ES-I3 (cell line): ENCODE results near the gene EGR1.
A peak's percentile ranks its signal among the peaks of the same experiment; 100 is the strongest.

ENCODE experiments used
- H3K36me3 ChIP-seq: 2 replicates; pipeline ENCODE4 v1.6.1; 2013; ENCODE audit warnings: mild to moderate bottlenecking, low read length, control low read depth, moderate library complexity; ENCODE audit not compliant: insufficient read depth
- H3K4me1 ChIP-seq: 2 replicates; pipeline ENCODE4 v1.6.1; 2013; ENCODE audit warnings: mild to moderate bottlenecking, control low read depth, low read length; ENCODE audit not compliant: insufficient read depth
- H3K9ac ChIP-seq: 2 replicates; pipeline ENCODE4 v1.6.1; 2013; ENCODE audit warnings: low read depth, mild to moderate bottlenecking, low read length, moderate library complexity
- H3K9me3 ChIP-seq: 2 replicates; pipeline ENCODE4 v1.6.1; 2013; ENCODE audit warnings: mild to moderate bottlenecking, low read length, moderate library complexity; ENCODE audit not compliant: control insufficient read depth, insufficient read depth

The EGR1 gene

GRCh38 chr5:138445547-138446271 is 19.6 kb upstream of the EGR1 start:
- Histone ChIP-seq H3K4me1 (no peaks in the 10 kb centered on the region), H3K9me3 (no peaks in the 10 kb centered on the region), H3K36me3 (no peaks in the 10 kb centered on the region), H3K9ac (no peak overlapping the region)

GRCh38 chr5:138448070-138448469 is 17.2 kb upstream of the EGR1 start:
- H3K9me3 ChIP-seq, result no peaks in the 10 kb centered on the region
- H3K4me1 ChIP-seq, result no peaks in the 10 kb centered on the region
- no peaks in the 10 kb centered on the region for H3K36me3 ChIP-seq
- no peak overlapping the region for H3K9ac ChIP-seq

- Histone ChIP-seq H3K36me3 (no peaks in the 10 kb centered on the region), H3K4me1 (no peaks in the 10 kb centered on the region), H3K9ac (no peak overlapping the region), H3K9me3 (no peaks in the 10 kb centered on the region)
Observed at GRCh38 chr5:138448481-138449398, 16.5 kb upstream of the EGR1 start.

GRCh38 chr5:138449501-138450239 is 15.6 kb upstream of the EGR1 start:
- H3K4me1 ChIP-seq, result no peaks in the 10 kb centered on the region
- H3K9ac ChIP-seq, result peak overlapping the region; percentile 17; the same call in 1 of the 2 replicates
- H3K9me3 ChIP-seq, result no peaks in the 10 kb centered on the region
- H3K36me3 ChIP-seq, result no peaks in the 10 kb centered on the region

- no peaks in the 10 kb centered on the region for H3K9me3 ChIP-seq
- peaks cover 8% of the 10 kb centered on the region for H3K4me1 ChIP-seq
- no peaks in the 10 kb centered on the region for H3K36me3 ChIP-seq
- H3K9ac ChIP-seq, result no peak overlapping the region
Observed at GRCh38 chr5:138450971-138451370, 14.3 kb upstream of the EGR1 start.

GRCh38 chr5:138452720-138453119 is 12.6 kb upstream of the EGR1 start:
- Histone ChIP-seq H3K9ac (no peak overlapping the region), H3K9me3 (no peaks in the 10 kb centered on the region)

GRCh38 chr5:138453590-138453989 is 11.7 kb upstream of the EGR1 start:
- H3K36me3 ChIP-seq, result no peaks in the 10 kb centered on the region
- no peaks in the 10 kb centered on the region for H3K9me3 ChIP-seq
- peaks cover 8% of the 10 kb centered on the region for H3K4me1 ChIP-seq
- no peak overlapping the region for H3K9ac ChIP-seq

More at GRCh38 chr5:138452720-138453119, 12.6 kb upstream of the EGR1 start:
- no peaks in the 10 kb centered on the region for H3K36me3 ChIP-seq
- peaks cover 8% of the 10 kb centered on the region for H3K4me1 ChIP-seq

GRCh38 chr5:138454121-138454520 is 11.2 kb upstream of the EGR1 start:
- Histone ChIP-seq H3K4me1 (peaks cover 8% of the 10 kb centered on the region), H3K9me3 (no peaks in the 10 kb centered on the region), H3K36me3 (no peaks in the 10 kb centered on the region), H3K9ac (no peak overlapping the region)

- H3K36me3 ChIP-seq, result no peaks in the 10 kb centered on the region
- H3K9ac ChIP-seq, result no peak overlapping the region
- H3K4me1 ChIP-seq, result peaks cover 8% of the 10 kb centered on the region
- no peaks in the 10 kb centered on the region for H3K9me3 ChIP-seq
Observed at GRCh38 chr5:138455232-138455930, 9.9 kb upstream of the EGR1 start.

- no peak overlapping the region for H3K9ac ChIP-seq
- H3K4me1 ChIP-seq, result peaks cover 8% of the 10 kb centered on the region
- H3K9me3 ChIP-seq, result no peaks in the 10 kb centered on the region
- H3K36me3 ChIP-seq, result no peaks in the 10 kb centered on the region
Observed at GRCh38 chr5:138457531-138458275, 7.6 kb upstream of the EGR1 start.

GRCh38 chr5:138458384-138458783 is 6.9 kb upstream of the EGR1 start:
- Histone ChIP-seq H3K4me1 (peaks cover 8% of the 10 kb centered on the region), H3K9me3 (no peaks in the 10 kb centered on the region), H3K9ac (no peak overlapping the region), H3K36me3 (no peaks in the 10 kb centered on the region)

GRCh38 chr5:138458856-138459255 is 6.4 kb upstream of the EGR1 start:
- H3K9me3 ChIP-seq, result no peaks in the 10 kb centered on the region
- peaks cover 8% of the 10 kb centered on the region for H3K4me1 ChIP-seq
- no peaks in the 10 kb centered on the region for H3K36me3 ChIP-seq
- H3K9ac ChIP-seq, result no peak overlapping the region

- Histone ChIP-seq H3K4me1 (peaks cover 8% of the 10 kb centered on the region), H3K36me3 (no peaks in the 10 kb centered on the region), H3K9ac (no peak overlapping the region)
Observed at GRCh38 chr5:138459311-138459933, 5.9 kb upstream of the EGR1 start.

More at GRCh38 chr5:138459311-138459933, 5.9 kb upstream of the EGR1 start:
- H3K9me3 ChIP-seq, result no peaks in the 10 kb centered on the region
